Vagina (tissue), 2 donors: ENCODE data around the gene FH.

Experiments used
- POLR2A ChIP-seq, 2 donors: fragments of 450-650 bp; IDR thresholded peaks; one replicate each; pipeline ENCODE4 v1.6.1; 2017; ENCODE audit warnings: antibody characterized with exemption in 2 of 2, mild to moderate bottlenecking in 2 of 2, moderate library complexity in 2 of 2
- TF ChIP-seq, protein P1 (sequence below), 3 experiments: fragments of 450-650 bp in 2 of 3; fragments of 200-600 bp in 1 of 3; sonication (generic) in 1 of 3; IDR thresholded peaks; one replicate each; pipeline ENCODE4 v1.5.1; 2017 to 2019; ENCODE audit warnings: antibody characterized with exemption in 3 of 3, mild to moderate bottlenecking in 2 of 3, moderate library complexity in 2 of 3

DNA sequence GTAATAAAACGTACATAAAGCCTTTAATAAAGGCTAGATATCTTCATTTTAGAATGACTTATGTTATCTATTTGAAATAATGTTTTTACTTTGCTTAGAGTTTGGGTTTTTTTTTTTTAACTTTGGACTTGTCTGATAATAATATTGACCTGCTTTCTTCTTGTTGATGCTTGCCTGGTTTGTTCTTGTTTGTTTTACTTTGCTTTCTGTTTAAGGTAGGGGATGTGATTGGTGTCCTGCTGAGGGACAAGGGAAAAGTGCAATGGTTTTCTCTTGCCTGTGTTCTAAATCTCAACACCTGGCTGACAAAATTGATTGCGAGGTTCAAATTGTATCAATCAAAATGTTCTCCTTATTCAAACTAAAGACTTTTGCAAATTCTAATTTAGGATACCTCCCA, 2.2 kb upstream of the FH start:
- TF ChIP-seq, protein P1, sequence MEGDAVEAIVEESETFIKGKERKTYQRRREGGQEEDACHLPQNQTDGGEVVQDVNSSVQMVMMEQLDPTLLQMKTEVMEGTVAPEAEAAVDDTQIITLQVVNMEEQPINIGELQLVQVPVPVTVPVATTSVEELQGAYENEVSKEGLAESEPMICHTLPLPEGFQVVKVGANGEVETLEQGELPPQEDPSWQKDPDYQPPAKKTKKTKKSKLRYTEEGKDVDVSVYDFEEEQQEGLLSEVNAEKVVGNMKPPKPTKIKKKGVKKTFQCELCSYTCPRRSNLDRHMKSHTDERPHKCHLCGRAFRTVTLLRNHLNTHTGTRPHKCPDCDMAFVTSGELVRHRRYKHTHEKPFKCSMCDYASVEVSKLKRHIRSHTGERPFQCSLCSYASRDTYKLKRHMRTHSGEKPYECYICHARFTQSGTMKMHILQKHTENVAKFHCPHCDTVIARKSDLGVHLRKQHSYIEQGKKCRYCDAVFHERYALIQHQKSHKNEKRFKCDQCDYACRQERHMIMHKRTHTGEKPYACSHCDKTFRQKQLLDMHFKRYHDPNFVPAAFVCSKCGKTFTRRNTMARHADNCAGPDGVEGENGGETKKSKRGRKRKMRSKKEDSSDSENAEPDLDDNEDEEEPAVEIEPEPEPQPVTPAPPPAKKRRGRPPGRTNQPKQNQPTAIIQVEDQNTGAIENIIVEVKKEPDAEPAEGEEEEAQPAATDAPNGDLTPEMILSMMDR (IDR thresholded peaks at IDR 0.05): no peak
- no peak for TF ChIP-seq POLR2A (IDR thresholded peaks at IDR 0.05)
